HG03342 (cell line): ENCODE measurements around the gene RRP9.
"Not testable (repeated sequence)": the region's sequence is repeated elsewhere in the genome, so short reads cannot be mapped to it uniquely, and the experiment has no call there.

Experiments
- ATAC-seq: cut with Tn5 transposase; IDR thresholded peaks from one replicate; pipeline ENCODE4 v1.9.1; 2021; ENCODE audit warnings: mild to moderate bottlenecking, moderate library complexity; ENCODE audit not compliant: unreplicated experiment

Gene RRP9

DNA sequence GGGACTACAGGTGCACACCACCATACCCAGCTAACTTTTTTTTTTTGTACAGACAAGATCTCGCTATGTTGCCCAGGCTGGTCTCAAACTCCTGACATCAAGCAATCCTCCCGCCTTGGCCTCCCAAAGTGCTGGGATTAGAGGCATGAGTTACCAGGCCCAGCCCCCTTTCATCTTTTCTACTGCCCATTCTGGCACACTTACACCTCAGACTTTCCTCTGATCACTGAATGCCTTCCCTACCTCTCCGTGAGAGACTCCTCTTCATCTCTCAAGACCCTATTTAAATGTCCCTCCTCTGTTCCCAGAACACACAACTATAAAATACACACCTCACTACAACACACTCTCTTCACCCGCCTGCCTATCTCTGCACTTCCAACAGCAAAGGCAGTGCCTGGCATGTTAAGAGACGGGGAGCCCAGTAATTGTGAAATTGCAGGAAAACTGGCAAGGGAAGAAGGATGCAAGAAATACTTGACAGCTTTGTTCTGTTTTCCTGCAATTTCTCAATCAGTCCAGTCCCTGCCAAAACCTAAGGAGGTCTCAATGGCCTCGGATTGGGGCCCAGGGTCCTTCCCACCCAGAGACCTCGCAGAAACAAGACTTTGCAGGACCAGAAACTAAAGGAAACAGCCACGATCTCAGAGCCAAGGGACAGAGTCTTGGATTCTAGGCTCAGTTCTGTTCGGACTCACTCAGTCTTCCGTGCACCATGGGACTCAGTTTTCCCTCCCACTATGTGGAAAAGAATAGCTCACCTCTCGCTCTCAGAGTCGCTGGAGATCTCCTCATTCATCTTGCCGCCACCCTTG is 849 bp downstream of the RRP9 start:
- ATAC-seq: no peak

DNA sequence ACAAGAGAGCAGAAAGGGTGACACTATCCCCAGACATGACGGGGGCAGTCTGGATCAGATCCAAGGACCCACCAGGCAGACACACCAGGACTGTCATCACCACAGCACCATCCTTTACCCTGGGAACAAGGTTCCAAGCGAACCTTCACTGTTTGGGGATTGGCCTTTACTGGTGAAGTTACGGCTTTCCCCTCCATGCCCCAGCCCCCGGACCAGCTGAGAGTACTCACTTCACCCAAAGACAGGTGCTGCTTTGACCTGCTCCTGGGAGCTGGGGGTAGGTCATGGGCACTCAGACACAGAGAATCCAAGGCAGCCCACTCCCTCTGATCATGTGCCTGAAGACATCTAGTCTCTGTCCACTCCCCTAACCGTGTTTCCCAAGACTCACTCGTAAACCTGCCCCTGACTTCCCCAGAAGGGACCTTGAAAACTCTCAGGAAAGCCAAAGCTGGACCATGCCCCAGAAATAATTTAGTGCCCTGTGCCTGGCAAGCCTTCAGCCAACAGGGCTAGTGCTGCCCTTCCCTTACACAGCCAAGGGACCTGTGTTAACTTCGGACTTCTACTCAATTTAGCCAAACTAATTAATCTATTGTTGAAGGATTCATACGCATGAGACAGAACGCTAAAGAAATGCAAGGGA is 2.8 kb downstream of the RRP9 start:
- no peak for ATAC-seq

DNA sequence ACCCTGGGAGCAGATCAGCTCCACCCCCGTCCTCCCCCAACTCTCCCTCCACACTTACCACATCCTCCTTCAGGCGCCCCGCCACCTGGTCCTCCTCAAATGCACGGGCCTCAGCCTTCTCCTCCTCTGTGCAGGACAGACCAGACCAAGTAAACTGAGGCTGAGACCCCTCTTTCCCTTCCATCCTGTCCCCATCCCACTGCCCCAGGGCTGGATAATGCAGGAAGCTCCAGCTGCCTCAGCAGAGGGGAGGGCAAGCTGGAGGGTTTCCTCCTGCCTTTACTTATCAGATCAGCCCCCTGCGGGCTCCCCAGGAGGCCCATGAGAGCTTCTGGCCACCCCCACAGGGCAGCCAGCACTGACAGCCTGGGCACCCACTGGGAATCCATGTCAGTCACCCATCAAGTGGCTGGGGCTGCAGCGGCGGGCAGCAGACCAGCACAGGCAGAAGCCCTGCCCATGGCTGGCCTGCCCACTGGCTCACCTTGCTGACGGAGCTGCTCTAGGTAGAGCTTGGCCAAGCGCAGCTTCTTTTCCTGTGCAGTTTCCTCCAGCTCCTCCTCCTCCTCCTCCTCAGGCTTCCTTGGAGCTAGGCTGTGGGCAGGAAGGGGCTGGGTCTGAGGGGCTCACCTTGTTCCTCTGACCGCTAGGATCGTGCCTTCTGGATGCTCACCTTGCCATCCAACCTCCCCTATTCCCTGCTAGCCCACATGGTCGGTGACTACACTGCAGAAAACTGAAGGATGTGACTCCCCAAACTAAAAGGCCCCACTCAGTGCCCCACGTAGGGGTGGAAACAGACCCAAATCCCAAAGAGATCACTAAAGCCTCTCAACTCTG is 3.9 kb downstream of the RRP9 start:
- no peak for ATAC-seq

DNA sequence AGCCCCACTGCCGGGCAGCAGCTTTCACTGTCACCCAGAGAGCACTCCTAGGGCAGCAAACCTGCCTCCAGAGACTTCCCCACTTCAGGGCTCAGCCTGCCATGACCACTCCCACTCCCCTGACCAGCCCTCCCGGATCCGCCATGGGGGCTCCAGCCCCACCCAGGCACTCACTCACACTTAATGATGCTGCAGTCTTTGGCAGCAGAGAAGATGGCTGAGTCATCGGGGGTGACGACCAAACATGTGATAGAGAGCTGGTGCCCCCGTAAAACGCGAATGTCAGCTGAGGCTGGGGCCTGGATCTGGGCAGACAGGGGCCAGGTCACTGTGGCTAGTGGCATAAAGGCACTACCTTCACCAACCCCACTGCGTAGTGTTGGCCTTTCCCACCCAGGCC is 4.7 kb downstream of the RRP9 start:
- no peak for ATAC-seq

DNA sequence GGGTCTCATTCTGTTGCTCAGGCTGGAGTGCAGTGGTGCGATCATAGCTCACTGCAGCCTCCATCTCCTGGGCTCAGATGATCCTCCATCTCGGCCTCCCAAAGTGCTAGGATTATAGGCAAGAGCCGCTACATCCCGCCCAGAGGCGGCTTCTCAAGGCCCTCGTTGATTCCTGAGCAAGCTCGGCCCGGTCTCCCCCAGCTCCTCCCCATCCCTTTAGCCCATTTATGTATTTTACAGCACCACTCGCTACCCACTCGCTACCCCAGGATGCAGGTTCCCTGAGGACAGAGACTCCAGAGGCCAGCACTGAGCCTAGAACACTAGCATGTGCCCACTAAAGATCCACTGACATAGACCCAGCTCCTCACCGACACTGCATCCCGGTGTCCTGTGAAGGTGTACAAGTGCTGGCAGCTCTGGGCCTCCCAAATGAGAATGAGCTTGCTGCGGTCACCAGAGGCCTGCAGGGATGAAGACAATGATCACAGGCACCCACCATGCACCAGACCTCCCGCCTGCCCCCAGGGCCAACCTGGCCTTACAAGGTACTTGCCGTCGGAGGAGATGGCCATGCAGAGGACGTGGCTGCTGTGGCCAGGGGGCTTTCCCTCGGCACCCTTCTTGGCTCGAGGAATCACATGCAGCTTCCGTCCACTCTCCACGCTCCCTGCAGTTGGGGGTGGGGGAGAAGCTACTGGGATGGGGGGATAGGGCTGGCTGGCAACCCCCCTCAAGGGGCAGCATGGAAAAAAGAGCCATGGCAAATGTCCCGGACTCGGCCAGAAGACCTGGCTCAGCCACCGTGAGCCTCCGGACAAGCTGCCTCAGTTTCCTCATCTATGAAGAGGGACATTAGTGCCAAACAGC is 5.6 kb downstream of the RRP9 start:
- ATAC-seq: no peak

DNA sequence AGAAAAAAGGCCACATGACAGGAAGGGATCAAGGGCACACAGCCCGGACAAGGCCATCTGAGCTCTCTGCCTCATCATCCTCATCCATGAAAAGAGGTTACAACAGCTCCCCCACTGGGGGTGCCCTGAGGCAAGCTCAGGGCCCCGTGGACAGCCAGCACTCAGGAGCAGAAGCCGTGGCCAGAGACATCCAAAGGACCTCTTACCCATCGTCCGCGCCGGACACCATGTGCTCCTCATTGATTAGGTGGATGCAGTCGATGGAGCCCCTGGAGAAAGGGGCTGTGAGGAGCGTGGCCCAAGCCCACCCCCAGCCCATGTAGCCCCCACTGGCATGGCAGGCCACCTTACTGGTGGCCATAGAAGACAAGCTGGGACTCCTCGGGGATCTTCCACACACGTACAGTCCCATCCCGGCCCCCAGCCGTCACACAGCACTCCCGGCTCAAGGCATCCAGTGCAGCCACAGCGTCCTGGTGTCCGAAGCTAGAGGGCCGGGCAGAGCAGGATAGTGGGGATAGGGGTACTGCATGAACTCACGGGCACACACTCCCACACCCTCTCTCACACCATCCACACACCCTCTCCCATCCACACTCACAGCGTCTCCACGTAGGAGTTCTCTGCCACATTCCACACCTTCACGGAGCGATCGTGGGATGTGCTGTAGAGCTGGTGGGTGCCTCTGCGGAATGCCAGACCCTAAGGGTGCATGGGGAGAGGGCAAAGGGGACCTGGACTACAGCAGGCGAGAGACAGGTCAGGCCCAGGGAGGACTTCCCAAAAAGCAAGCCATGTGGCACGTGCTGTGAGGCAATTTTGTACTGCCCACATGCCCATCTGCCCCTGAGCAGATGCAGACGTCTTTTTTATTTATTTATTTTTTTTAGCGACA is 6.5 kb downstream of the RRP9 start:
- no peak for ATAC-seq

DNA sequence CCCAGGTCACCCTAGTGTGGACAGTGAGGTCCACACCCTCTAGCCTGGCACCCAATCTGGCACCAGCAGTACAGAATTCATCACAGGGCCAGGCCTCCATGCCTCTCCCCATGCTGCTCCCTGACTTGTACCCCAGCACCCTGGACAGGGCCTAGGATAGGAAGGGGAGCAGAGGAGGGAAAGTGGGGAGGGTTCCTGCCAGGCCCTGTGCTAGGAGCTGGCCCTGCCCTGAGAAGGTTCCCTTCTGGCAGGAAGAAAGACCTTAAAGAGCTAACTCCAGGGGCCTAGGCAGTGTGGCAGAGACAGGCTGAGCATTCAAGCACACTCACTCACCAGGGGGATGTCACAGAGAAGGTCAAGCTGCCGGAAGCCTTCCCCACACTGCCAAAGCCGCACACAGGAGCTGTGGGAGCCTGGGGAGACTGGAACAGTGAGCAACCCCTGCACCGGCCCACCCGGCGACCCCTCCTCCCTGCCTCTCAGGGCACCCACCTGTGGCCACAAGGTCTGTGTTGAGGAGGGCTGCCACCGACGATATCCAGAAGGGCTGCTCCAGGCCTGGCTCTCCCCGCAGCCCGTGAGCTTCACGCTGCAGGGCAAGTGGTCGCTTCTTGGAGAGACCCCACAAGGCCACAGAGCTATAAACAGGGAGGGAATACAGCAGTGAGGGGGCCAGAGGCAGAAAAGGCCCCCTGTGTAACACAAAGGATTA is 7.4 kb downstream of the RRP9 start:
- ATAC-seq: no peak

DNA sequence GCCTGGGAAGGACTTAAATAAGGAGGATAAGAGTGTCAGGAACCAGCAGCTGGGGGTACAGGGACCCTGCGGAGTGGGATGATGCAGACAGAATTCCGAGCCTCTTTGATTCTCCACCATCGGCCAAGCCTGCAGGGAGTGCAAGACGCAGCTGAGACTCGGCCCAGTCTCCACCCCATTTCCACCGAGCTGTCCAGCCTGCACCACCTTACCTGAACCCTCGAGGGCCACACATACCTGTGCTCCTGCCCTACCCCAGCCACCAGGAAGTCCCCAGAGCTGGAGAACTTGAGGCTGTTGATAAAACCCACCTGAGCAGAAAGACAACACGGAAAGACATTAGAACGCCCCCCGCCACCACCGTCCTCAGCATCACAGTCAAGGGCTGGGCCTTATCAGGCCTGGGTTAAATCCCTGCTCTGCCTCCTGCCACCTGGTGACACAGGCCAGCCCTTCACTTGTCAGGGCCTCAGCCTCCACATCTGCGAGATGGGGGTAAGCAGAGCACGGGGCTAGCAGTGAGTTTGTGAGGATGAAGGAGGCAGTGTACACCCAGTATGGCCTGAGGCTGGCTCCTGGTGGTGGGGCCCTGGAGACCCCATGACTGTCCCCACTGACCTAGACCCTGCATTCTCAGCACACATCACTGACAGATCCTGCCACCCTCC is 8.1 kb downstream of the RRP9 start:
- ATAC-seq: no peak

DNA sequence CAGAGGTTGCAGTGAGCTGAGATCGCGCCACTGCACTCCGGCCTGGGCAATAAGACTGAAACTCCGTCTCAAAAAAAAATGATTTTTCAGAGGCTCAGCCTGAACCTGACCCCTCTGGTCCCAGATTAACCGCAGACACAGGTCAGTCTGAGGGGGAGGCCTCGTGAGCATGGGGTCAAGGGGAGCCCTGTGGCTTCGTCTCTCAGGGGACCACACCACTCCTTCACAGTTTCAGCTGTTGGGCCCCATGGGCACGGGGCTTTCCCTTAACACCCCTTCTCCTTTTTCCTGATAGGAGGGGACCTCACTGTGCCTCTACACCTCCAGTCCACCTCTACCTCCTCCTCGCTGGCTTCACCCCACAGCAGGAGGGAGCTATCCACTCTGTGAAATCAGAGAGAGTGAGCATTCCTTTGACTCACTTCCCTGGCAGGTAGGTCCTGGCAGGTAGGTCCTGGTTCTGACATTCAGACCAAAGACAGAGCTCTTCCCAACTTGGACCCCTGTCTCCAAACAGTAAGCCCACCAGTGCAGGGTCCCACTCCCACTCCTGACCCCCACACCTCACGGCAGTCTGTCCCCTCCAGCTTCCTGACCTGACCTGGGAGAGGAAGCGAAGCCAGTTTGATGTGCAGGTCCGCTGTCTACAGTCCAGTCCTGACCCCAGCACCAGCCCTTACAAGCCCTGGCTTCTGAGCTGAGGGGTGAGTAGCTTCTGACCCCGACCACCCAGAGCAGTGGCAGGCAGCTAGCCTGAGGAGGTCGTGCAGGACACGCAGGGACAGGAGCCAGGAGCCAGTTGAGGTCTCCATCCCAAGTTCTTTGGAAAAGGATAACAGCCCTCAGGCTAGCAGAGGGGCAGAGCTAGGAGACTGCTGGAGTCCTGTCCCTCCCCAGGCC is 9.0 kb downstream of the RRP9 start:
- no peak for ATAC-seq

DNA sequence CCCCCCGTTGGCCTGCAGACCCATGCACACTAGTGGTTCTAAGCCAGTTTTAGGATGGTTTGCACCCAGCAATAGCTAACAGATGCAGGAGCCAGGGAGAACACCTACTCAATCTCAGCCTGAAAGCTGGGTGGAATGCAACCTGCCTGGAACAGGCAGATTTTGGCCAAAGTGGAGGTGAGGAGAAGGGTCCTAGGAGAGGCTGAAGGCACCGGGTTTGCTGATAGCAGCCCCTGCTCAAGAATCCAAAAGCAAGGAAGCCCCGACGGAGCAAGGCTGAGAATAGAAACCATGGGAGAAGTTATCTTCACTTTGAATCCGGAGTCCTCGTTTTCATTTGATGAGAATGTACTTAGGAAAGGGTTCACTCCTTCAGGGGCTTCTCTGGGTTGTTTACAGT is 9.9 kb downstream of the RRP9 start:
- no peak for ATAC-seq

DNA sequence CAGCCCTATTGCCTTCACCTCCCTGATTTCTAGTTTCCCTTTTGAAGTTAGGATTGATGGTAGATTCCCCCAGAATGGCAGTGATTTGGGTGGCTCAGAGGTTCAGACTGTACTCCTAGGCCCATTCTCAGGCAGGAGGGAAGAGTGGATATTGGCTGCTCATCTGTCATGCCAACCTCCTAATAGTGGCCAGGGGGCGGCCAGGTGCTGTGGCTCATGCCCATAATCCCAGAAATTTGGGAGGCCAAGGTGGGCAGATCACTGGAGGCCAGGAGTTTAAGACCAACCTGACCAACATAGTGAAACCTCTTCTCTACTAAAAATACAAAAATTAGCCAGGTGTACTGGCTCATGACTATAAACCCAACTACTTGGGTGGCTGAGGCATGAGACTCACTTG is 11.3 kb downstream of the RRP9 start:
- no peak for ATAC-seq

DNA sequence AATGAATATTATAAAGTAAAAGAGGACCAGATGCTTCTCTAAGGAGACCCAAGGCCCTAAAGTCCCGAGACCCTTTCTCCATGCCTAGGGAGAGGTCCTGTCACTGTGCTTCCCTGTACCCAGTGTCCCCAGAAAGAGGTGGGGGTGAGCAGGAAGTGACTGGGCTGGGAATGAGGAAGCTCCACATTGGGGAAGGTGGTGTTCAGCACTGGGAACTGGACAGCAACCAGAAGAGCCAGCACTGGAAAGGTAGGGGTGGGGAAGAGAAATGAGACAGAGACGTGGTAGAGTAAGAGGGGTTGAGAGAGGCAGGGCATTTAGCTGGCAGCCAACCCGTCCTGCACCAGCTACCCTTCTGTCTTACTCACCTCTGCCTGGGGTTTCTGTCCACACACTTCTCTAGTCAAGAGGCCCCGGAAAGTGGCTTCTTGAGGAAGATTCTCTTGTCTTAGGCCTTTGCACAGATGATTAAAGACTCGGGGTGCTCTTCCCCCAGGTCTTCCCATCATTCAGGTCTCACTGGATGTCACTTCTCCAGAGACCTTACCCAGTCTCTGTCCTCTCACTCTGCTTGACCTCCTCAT is 12.2 kb downstream of the RRP9 start:
- ATAC-seq: no peak

DNA sequence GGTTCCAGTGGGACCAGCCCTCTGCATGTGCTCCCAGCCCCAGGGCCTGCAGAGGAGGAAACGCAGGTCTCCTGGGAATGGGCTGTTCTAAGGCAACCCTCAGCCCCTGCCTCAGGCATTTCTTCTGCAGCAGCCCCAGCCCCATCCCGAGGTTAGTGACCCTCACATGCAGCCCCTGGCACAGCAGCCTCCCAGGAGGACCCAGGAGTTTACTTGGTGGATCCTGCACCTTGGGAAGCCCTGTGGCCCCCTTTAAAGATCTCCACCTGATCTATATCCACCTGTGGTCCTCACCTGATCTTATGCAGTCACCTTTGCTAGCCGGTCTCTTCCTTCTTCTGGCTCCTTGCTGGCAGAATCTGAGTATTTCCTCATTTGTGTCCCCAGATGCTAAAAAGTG is 12.7 kb downstream of the RRP9 start:
- ATAC-seq: not testable (repeated sequence)

DNA sequence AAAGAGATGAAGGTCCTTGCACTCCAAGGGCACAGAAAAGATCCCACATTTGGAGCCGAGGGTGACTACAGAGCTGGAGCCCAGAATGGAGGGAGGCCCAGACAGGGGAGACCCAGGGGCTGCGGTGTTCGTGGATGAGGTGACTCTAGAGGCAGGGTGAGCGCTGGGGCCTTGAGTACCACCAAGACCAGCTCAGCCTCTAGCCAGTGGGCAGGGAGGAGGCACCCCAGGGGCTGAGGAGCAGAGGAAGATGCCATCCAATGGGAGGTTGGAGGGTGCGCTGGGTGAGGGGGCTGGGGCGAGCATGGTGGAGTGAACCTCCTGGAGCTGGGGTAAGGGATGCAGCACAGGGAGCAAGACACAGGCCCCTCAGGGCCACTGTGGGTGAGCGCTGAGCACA is 13.3 kb downstream of the RRP9 start:
- ATAC-seq: no peak

DNA sequence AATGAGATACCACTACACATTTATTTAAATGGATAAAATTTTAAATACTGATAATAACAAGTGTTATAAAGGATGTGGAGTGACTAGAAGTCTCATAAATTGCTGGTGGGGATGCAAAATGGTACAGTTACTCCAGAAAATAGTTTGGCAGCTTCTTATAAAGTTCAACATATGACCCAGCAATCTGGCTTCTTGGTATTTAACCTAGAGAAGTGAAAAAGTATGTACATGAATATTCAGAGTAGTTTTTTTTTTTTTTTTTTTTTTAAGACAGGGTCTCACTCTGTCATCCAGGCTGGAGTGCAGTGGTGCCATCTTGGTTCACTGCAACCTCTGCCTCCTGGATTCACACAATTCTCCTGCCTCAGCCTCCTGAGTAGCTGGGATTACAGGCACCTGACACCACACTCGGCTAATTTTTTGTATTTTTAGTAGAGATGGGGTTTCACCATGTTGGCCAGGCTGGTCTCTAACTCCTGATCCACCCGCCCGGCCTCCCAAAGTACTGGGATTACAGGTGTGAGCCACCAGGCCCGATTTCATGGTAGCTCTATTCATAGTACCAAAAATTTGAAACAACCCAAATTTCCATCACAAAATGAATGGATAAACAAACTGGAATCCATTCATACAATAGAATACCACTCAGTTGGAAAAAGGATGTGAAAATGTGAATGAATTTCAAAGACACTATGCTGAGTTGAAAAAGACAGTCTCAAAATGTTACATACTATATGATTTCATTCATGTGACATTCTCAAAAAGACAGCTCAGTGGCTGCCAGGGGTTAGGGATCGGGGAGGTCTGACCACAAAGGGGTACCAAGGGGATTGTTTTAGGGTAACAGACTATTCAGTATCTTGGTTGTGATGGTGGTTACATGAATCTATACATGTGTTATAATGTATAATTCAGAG is 14.4 kb downstream of the RRP9 start:
- no peak for ATAC-seq

DNA sequence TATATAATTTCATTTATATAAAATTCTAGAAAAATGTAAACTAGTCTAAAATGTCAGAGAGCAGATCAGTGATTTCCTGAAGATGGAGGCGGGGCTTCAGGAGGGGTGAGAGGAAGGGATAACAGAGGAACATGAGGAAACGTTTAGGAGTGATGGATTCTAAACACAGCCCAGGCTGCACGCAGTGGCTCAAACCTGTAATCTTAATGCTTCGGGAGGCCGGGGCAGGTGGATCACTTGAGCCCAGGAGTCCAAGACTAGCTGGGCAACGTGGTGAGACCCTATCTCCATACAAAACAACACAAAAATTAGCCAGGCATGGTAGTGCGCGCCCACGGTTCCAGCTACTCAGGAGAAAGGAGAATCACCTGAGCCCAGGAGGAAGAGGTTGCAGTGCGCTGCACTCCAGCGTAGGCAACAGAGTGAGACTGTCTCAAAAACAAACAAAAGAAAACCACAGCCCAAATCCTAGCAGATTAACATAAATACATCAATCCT is 20.6 kb downstream of the RRP9 start:
- ATAC-seq: no peak
